IPS DF 6.9 (cell line): ENCODE data around the gene MZF1.
"Not testable (repeated sequence)": the region's sequence is repeated elsewhere in the genome, so short reads cannot be mapped to it uniquely, and the experiment has no call there.

Experiments used
- DNase-seq: peaks from one replicate; pipeline ENCODE4 v3.0.0-alpha.2; 2013; ENCODE audit warnings: low read depth, low spot score
- H3K27ac ChIP-seq: one replicate; pipeline ENCODE4 v1.5.1; 2013; ENCODE audit warnings: low read length, control low read depth
- H3K27me3 ChIP-seq: 2 replicates; pipeline ENCODE4 v1.6.1; 2013; ENCODE audit warnings: mild to moderate bottlenecking, low read length; ENCODE audit not compliant: control insufficient read depth, insufficient read depth
- H3K36me3 ChIP-seq: 2 replicates; pipeline ENCODE4 v1.6.1; 2013; ENCODE audit warnings: low read length; ENCODE audit not compliant: control insufficient read depth, insufficient read depth
- H3K4me1 ChIP-seq: 2 replicates; pipeline ENCODE4 v1.6.1; 2013; ENCODE audit warnings: low read length; ENCODE audit not compliant: control insufficient read depth, insufficient read depth
- H3K4me3 ChIP-seq: 2 replicates; pipeline ENCODE4 v1.5.1; 2013; ENCODE audit warnings: mild to moderate bottlenecking, low read length
- H3K9me3 ChIP-seq: 2 replicates; pipeline ENCODE4 v1.6.1; 2013; ENCODE audit warnings: low read length, inconsistent platforms; ENCODE audit not compliant: control insufficient read depth, insufficient read depth
- WGBS: extraction: QIAGEN DNeasy Blood & Tissue Kit; methylation state at CpG from one replicate; pipeline ENCODE4 v1.1.7; 2013; ENCODE audit warnings: mixed read lengths, missing lambda C conversion rate; ENCODE audit not compliant: insufficient read length, insufficient coverage; 5-methylcytosine and 5-hydroxymethylcytosine counted together

The MZF1 gene

DNA sequence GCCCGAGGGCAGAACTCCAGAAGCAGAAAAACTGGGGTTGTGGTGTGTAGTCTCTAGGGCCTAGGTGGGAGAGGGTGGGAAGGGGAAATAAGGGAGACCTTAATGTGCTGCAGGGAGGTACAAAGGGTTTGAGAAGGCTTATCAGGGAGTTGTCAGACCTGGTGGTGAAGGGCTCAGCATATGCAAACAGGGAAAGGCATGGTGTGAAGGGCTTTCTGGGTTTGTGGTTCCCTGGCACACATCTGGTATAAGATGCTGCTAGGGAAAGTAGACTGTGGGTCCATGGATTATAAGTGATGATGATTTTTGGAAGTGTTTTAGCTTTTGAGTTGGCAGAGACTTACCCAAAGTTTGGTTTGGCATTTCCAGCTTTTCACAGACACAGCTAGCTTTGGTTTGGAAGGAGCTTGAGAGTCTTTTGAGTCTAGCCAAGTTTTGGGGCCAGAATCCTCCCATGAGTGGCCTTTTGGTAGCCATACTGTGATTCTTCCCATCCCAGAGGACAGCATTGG, 27.1 kb downstream of the MZF1 start:
- H3K4me3 ChIP-seq = peak overlapping the region; percentile 93; the same call in 1 of the 2 replicates
- DNase-seq = no peak
- no peaks in the 10 kb centered on the region; the same call in 1 of the 2 replicates for H3K27me3 ChIP-seq
- no CpG with 5 or more reads among the region's 1 CpG for WGBS
- peaks cover 48% of the 10 kb centered on the region for H3K36me3 ChIP-seq
- no peak overlapping the region for H3K27ac ChIP-seq
- H3K9me3 ChIP-seq = no peaks in the 10 kb centered on the region
- no peaks in the 10 kb centered on the region for H3K4me1 ChIP-seq

DNA sequence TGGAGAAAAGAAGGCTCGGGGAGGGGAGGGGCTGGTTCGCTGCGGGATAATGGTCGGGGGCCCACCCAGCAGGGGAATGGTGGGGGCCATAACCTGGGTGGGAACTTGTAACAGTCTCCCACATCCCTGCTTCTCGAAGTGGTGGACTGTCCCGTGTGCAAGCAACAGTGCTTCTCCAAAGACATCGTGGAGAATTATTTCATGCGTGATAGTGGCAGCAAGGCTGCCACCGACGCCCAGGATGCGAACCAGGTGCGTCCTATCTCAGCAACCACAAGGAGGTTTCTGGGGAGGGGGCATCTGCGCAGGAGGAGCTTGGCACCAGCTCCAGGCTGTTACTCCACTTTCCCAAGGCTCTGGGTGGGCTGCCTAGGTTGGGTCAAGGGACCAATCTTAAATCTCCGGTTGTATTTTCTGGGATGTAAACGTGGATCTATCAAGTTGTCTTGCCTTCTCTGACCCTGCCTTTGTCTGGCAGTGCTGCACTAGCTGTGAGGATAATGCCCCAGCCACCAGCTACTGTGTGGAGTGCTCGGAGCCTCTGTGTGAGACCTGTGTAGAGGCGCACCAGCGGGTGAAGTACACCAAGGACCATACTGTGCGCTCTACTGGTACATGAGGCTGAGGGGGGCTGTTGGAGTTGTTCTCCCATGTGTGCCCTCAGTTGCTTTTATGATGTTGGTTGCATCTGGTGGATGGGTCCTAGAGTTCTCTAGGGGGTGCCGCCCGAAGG, 27.7 kb downstream of the MZF1 start:
- no peaks in the 10 kb centered on the region; the same call in 1 of the 2 replicates for H3K27me3 ChIP-seq
- no peaks in the 10 kb centered on the region for H3K9me3 ChIP-seq
- H3K27ac ChIP-seq = no peak overlapping the region
- no peaks in the 10 kb centered on the region for H3K4me1 ChIP-seq
- peak overlapping the region; percentile 93 for H3K4me3 ChIP-seq
- no CpG with 5 or more reads among the region's 21 CpGs for WGBS
- peaks cover 42% of the 10 kb centered on the region for H3K36me3 ChIP-seq
- DNase-seq = no peak

DNA sequence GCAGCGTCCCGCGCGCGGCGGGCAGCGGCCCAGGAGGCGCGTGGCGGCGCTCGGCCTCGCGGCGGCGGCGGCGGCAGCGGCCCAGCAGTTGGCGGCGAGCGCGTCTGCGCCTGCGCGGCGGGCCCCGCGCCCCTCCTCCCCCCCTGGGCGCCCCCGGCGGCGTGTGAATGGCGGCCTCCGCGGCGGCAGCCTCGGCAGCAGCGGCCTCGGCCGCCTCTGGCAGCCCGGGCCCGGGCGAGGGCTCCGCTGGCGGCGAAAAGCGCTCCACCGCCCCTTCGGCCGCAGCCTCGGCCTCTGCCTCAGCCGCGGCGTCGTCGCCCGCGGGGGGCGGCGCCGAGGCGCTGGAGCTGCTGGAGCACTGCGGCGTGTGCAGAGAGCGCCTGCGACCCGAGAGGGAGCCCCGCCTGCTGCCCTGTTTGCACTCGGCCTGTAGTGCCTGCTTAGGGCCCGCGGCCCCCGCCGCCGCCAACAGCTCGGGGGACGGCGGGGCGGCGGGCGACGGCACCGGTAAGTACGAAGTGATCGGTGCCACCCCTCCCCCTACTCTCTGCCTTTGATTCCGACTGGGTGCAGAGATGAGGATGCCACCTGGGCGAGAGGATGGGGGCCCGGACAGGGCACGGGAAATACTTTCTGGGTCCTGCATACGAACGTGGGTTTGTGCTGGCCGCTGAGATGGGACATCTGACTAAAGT, 28.4 kb downstream of the MZF1 start:
- H3K9me3 ChIP-seq = no peaks in the 10 kb centered on the region
- H3K36me3 ChIP-seq = peaks cover 35% of the 10 kb centered on the region
- H3K4me3 ChIP-seq = peak overlapping the region; percentile 93
- H3K27me3 ChIP-seq = no peaks in the 10 kb centered on the region; the same call in 1 of the 2 replicates
- H3K27ac ChIP-seq = no peak overlapping the region
- no peak for DNase-seq
- WGBS = no CpG with 5 or more reads among the region's 92 CpGs
- H3K4me1 ChIP-seq = no peaks in the 10 kb centered on the region

DNA sequence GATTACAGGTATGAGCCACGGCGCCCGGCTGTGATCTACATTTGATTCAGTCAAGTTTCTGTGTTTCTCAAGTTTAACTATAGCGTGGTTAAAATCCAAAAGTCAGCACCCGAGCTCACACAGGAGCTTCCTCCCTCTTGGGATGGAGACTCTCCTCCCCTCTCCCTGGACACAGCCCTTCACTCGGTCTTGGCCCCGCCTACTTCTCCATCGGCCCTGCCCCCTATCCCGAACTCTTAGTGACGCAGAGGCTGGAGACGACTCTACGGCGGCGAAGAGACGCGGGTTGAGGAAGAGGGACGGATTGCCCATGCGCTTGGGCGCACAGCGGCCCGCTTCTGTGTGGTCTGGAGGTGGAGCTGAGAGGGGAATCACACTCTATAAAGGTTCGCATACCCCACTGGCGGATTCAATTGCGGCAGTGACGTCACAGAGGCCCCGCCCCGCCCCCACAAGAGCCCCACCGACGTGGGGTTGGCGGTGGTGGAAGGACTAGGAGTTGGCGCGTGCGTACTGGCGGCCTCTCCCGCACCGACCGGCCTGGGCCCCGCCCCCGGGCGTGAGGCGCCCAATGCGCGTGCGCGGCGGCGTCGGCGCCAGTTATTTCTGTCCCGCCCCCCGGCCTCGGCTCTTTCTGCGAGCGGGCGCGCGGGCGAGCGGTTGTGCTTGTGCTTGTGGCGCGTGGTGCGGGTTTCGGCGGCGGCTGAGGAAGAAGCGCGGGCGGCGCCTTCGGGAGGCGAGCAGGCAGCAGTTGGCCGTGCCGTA, 29.1 kb downstream of the MZF1 start, which contains the start of gene TRIM28:
TRIM28 (plus strand) TSS at position 239 of the 765 bp plus-strand sequence. CDS start 694 bp downstream, outside the sequence.
- H3K4me1 ChIP-seq = no peaks in the 10 kb centered on the region
- no CpG with 5 or more reads among the region's 73 CpGs for WGBS
- no peaks in the 10 kb centered on the region for H3K9me3 ChIP-seq
- no peaks in the 10 kb centered on the region; the same call in 1 of the 2 replicates for H3K27me3 ChIP-seq
- DNase-seq = peak; percentile 89
- peaks cover 27% of the 10 kb centered on the region for H3K36me3 ChIP-seq
- H3K27ac ChIP-seq = peak within 1 kb of the TSS; percentile 2
- H3K4me3 ChIP-seq = peak within 1 kb of the TSS; percentile 93

DNA sequence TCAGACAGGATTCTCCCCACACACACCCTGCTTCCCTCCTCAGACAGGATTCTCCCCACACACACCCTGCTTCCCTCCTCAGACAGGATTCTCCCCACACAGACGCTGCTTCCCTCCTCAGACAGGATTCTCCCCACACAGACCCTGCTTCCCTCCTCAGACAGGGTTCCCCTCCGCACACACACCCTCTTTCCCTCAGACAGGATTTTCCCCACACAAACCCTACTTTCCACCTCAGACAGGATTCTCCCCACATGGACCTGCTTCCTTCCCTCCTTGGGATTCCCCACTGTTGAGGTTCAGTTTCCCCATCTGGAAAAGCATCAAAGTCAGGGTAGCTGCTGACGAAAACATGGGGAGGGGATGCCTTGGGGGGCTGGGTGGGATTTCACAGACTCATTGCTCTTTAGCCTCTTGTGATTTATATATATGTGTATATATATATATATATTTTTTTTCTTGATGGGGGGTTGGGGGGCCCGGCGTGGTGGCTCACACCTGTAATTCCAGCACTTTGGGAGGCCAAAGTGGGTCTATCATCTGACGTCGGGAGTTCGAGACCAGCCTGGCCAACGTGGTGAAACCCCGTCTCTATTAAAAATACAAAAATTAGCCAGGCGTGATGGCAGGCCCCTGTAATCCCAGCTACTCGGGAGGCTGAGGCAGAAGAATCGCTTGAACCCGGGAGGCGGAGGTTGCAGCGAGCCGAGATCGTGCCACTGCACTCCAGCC, 30.3 kb downstream of the MZF1 start:
- WGBS = no CpG with 5 or more reads among the region's 18 CpGs
- H3K27ac ChIP-seq, H3K4me3 ChIP-seq: not testable (repeated sequence)

DNA sequence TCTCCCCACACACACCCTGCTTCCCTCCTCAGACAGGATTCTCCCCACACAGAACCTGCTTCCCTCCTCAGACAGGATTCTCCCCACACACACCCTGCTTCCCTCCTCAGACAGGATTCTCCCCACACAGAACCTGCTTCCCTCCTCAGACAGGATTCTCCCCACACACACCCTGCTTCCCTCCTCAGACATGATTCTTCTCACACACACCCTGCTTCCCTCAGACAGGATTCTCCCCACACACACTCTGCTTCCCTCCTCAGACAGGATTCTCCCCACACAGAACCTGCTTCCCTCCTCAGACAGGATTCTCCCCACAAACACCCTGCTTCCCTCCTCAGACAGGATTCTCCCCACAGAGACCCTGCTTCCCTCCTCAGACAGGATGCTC, 34.0 kb downstream of the MZF1 start:
- H3K4me3 ChIP-seq, H3K9me3 ChIP-seq, H3K27ac ChIP-seq, H3K4me1 ChIP-seq, DNase-seq, H3K36me3 ChIP-seq, H3K27me3 ChIP-seq: not testable (repeated sequence)

More for the DNA sequence above, 30.3 kb downstream of the MZF1 start:
- DNase-seq, H3K4me1 ChIP-seq, H3K27me3 ChIP-seq, H3K9me3 ChIP-seq: not testable (repeated sequence)
- H3K36me3 ChIP-seq = peaks cover 15% of the 10 kb centered on the region

DNA sequence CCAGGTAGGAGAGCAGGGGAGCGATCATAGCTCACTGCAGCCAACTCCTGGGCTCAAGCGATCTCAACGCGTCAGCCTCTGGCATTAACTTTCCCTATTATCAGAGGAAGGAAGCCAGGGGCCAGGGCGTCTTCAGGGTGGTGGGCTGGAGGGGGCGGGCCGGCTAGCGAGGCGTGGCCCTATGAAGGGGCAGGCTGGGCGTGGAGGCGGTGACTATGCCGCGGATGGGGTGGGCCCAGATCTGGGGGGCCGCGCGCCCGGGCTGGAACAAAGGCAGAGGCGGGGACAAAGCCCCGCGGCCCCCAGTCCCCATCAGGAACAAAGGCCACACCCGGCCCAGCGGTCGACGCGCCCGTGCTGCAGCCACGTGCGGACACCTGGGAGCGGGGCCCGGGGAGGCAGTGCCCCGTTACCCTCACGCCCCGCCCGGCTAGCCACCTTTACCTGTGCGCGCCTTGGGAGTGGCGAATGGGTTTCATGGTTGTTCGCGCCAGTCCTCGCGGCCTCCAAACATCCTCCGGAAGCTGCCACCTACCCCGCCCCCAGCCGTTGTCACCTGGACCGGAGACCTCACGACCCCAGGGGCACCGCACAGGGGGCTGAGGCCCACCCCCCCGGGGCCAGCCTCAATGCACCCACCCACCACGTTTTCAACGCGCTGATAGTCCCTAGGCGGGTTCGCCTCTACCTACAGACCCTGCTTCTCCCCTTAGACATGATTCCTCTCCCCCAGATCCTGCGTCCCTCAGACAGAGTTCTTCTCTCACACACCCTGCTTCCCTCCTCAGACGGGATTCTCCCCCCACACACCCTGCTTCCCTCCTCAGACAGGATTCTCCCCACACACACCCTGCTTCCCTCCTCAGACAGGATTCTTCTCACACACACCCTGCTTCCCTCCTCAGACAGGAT, 34.6 kb downstream of the MZF1 start:
- DNase-seq = peak; percentile 63
- H3K9me3 ChIP-seq = no peaks in the 10 kb centered on the region
- no CpG with 5 or more reads among the region's 55 CpGs for WGBS
- H3K4me3 ChIP-seq = peak overlapping the region; percentile 23; the same call in 1 of the 2 replicates
- H3K27ac ChIP-seq = no peak overlapping the region
- no peaks in the 10 kb centered on the region; the same call in 1 of the 2 replicates for H3K27me3 ChIP-seq
- no peaks in the 10 kb centered on the region for H3K36me3 ChIP-seq
- H3K4me1 ChIP-seq = no peaks in the 10 kb centered on the region

DNA sequence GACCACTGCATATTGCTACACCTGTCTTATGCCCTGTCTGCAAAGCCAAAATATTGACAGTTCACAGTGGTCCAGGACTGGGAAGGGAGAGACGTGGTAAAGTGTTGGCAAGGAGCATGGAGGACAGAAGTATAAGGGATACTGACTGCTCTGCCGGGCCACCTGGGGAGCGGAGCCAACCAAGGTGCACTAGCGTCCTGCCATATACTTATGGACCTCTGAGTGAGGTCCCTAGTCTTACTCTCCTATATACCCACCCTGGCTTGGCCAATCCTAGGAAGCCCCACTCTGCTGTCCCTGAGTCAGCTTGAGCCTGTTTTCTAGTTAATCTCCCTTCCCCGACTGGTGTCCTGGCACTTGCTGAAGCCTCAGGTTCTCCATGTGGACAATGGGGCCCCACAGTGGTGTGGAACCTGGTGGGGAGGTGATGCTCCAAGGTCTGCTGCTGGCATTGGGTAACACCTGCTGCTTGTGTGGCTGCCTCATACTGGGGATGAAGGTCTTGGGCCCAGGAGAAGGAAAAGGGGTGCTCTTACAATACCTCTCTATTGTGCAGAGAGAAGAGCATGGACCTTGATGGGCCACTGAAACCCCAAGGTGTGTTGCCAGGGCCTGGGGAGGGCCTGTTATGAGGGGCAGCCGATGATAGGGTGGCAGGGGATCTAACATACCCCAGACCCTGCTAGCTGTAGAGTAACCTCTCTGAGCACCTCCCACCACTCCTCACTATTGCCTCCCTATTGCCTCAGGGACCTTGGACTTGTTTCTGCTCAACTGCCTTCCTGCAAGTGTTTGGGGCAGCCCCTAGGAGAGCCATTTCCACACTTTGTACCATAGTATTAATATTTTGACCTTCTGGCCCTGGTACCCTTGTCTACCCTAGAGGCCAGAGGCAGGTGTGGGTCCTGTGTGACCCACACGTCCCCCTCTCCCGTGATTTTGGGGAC, 36.0 kb downstream of the MZF1 start:
- no peak overlapping the region for H3K4me3 ChIP-seq
- H3K4me1 ChIP-seq = no peaks in the 10 kb centered on the region
- DNase-seq = no peak
- H3K9me3 ChIP-seq = no peaks in the 10 kb centered on the region
- WGBS = no CpG with 5 or more reads among the region's 8 CpGs
- no peak overlapping the region for H3K27ac ChIP-seq
- no peaks in the 10 kb centered on the region for H3K27me3 ChIP-seq
- no peaks in the 10 kb centered on the region for H3K36me3 ChIP-seq
